Testis (tissue), 3 donors: ENCODE results near the gene DMGDH. TPM values are rescaled to one million over a fixed set of nuclear protein-coding genes. Genes with fewer than 3 reads are reported as not detected.
"Not testable (repeated sequence)": the region's sequence is repeated elsewhere in the genome, so short reads cannot be mapped to it uniquely, and the experiment has no call there.

ENCODE experiments used
- DNase-seq: peaks from one replicate; pipeline ENCODE4 v3.0.0-alpha.2; 2019
- H3K27ac ChIP-seq, 2 donors: fragments of 200-600 bp; sonication (generic); one replicate each; pipeline ENCODE4 v1.5.1; 2019
- H3K27me3 ChIP-seq: fragments of 200-600 bp; sonication (generic); one replicate; pipeline ENCODE4 v1.5.1; 2019
- H3K36me3 ChIP-seq: fragments of 200-600 bp; sonication (generic); one replicate; pipeline ENCODE4 v1.5.1; 2017; ENCODE audit warnings: low read depth; ENCODE audit errors: missing control alignments
- H3K4me1 ChIP-seq: fragments of 200-600 bp; sonication (generic); one replicate; pipeline ENCODE4 v1.5.1; 2019
- H3K4me3 ChIP-seq, 2 donors: fragments of 200-600 bp; sonication (generic); one replicate each; pipeline ENCODE4 v1.5.1; 2017 to 2019
- H3K9me3 ChIP-seq: fragments of 200-600 bp; sonication (generic); one replicate; pipeline ENCODE4 v1.5.1; 2017
- POLR2A ChIP-seq: fragments of 450-650 bp; IDR thresholded peaks from one replicate; pipeline ENCODE4 v1.6.1; 2017; ENCODE audit warnings: antibody characterized with exemption, mild to moderate bottlenecking, moderate library complexity
- WGBS, 2 donors: methylation state at CpG; one replicate each; pipeline ENCODE4 v1.1.5; 2018; 5-methylcytosine and 5-hydroxymethylcytosine counted together
- intact Hi-C: fragments of 100-400 bp; cut with DNase I; formaldehyde crosslinking; loops from one replicate; pipeline ENCODE4 v1.15.1; 2023; ENCODE audit warnings: low total_unique reads
- polyA plus RNA-seq: library from polyadenylated mRNA; stranded (reverse); fragments of 350-450 nt; fragmentation: Illumina TruSeq; extraction: RNeasy Lipid Tissue Mini Kit (QIAGEN cat#74804); gene quantifications from one replicate; pipeline ENCODE4 v1.2.3, GENCODE V29; 2014; ENCODE audit warnings: low read depth, low replicate concordance; ENCODE audit not compliant: insufficient read depth
- total RNA-seq, 2 donors: library from RNA; depleted of rRNA; stranded (reverse); fragments of >200 nt; gene quantifications; one replicate each; pipeline ENCODE4 v1.2.3, GENCODE V29; 2016
- TF ChIP-seq, protein P1 (sequence below), 3 experiments: fragments of 450-650 bp in 2 of 3; fragments of 200-600 bp in 1 of 3; sonication (generic) in 1 of 3; IDR thresholded peaks; one replicate each; pipeline ENCODE4 v1.5.1; 2016 to 2019; ENCODE audit warnings: antibody characterized with exemption in 3 of 3, mild to moderate bottlenecking in 2 of 3, moderate library complexity in 1 of 3

Gene DMGDH
- total and polyA plus RNA-seq, 3 donors from 2014 or later, result 3.8 to 18.0 (median 6.8) TPM

- H3K4me1 ChIP-seq, result peaks cover 7% of the 10 kb centered on the region
- WGBS, 2 donors, result 0% methylated on average over 12 to 52 of the region's 57 CpGs
- peak within 1 kb of the TSS; percentile 84 to 86 for H3K4me3 ChIP-seq
- peak within 1 kb of the TSS; percentile 96 to 98 for H3K27ac ChIP-seq
- TF ChIP-seq, protein P1, sequence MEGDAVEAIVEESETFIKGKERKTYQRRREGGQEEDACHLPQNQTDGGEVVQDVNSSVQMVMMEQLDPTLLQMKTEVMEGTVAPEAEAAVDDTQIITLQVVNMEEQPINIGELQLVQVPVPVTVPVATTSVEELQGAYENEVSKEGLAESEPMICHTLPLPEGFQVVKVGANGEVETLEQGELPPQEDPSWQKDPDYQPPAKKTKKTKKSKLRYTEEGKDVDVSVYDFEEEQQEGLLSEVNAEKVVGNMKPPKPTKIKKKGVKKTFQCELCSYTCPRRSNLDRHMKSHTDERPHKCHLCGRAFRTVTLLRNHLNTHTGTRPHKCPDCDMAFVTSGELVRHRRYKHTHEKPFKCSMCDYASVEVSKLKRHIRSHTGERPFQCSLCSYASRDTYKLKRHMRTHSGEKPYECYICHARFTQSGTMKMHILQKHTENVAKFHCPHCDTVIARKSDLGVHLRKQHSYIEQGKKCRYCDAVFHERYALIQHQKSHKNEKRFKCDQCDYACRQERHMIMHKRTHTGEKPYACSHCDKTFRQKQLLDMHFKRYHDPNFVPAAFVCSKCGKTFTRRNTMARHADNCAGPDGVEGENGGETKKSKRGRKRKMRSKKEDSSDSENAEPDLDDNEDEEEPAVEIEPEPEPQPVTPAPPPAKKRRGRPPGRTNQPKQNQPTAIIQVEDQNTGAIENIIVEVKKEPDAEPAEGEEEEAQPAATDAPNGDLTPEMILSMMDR (IDR thresholded peaks at IDR 0.05), result no peak
- TF ChIP-seq POLR2A, result no peak
- intact Hi-C loops, result no loop called here
- H3K9me3 ChIP-seq, result no peaks in the 10 kb centered on the region
- peak; percentile 46 for DNase-seq
- H3K27me3 ChIP-seq, result no peaks in the 10 kb centered on the region
- H3K36me3 ChIP-seq, result no peaks in the 10 kb centered on the region
Measured at GRCh38 chr5:78985116-78985724, 84.3 kb downstream of the DMGDH start, which contains the start of gene ARSB. TSS of gene ARSB (minus strand) at chr5:78985310. CDS start at chr5:78985248, 62 bp downstream.

DNA sequence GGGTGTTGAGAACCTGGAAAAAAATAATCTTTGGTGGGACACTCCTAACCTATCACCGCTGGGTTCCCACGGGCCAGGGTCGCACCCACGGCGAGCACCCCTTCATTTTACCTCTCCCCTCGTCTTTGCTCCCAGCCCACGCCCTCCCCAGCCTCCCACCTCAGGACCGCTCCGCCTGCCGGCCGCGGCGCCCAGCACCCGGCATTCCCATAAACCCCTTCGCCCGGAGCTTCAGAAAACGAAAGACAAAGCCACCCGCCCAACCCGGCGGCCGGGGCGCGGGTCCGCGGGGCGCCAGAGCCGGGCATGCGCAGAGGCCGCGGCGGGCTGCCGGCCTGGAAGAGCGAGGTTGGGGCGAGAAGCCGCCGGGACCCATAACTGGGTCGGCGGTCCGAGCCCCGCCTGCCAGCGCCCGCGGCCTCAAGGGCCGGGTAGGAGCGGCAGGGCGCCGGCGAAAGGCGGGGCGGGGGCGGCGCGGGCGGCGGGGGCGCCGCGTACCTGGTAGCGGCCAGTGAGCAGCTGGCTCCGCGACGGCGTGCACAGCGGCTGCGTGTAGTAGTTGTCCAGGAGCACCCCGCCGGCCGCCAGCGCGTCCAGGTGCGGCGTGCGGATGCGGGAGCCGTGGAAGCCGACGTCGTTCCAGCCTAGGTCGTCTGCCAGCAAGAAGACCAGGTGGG, 84.9 kb downstream of the DMGDH start:
- Histone ChIP-seq H3K9me3 (no peaks in the 10 kb centered on the region), H3K27me3 (no peaks in the 10 kb centered on the region), H3K4me1 (peaks cover 7% of the 10 kb centered on the region), H3K4me3 (peak overlapping the region; percentile 84 to 86), H3K27ac (peak overlapping the region; percentile 96 to 98), H3K36me3 (no peaks in the 10 kb centered on the region)
- 0 to 1% methylated on average over 24 to 46 of the region's 79 CpGs for WGBS, 2 donors
- DNase-seq, result peak; percentile 91
- intact Hi-C loops, result no loop called here
- no peak for TF ChIP-seq POLR2A
- TF ChIP-seq, protein P1 (IDR thresholded peaks at IDR 0.05), result peak in 2 of 3 experiments; percentile 39 to 44

- Histone ChIP-seq H3K27me3 (no peaks in the 10 kb centered on the region), H3K36me3 (no peaks in the 10 kb centered on the region), H3K27ac (peak overlapping the region; percentile 96 to 98), H3K9me3 (no peaks in the 10 kb centered on the region), H3K4me1 (peaks cover 7% of the 10 kb centered on the region), H3K4me3 (peak overlapping the region; percentile 84 to 86)
- intact Hi-C loops, result no loop called here
- DNase-seq, result no peak
- WGBS, 2 donors, result 16% methylated on average over 17 of the region's 17 CpGs
- TF ChIP-seq, protein P1 (IDR thresholded peaks at IDR 0.05), result no peak
- TF ChIP-seq POLR2A, result no peak
Measured at GRCh38 chr5:78983601-78984438, 85.7 kb downstream of the DMGDH start.

- intact Hi-C loops, DNase-seq, H3K27me3 ChIP-seq, H3K27ac ChIP-seq, H3K36me3 ChIP-seq, H3K4me1 ChIP-seq, H3K9me3 ChIP-seq, H3K4me3 ChIP-seq: not testable (repeated sequence)
- WGBS, 2 donors, result 47 to 75% methylated on average over 9 of the region's 9 CpGs
Measured at GRCh38 chr5:78983194-78983593, 86.3 kb downstream of the DMGDH start.

DNA sequence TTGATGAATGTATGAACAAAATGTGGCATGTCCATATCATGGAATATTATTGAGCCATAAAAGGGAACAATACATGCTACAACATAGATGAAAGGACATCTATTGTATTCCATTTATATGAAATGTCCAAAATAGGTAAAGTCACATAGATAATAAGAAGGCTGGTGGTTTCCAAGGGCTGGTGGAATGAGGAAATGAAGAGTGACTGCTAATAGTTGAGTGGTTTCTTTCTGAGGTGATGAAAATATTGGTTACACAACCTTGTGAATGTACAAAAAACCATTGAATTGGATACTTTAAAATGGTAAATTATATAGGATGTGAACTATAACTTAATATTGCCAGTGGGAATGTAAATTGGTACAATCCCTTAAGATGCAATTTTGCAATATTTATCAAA, 89.6 kb downstream of the DMGDH start:
- DNase-seq, result no peak
- no peaks in the 10 kb centered on the region for H3K36me3 ChIP-seq
- no peak overlapping the region for H3K27ac ChIP-seq
- intact Hi-C loops, result no loop called here
- no peak overlapping the region for H3K4me3 ChIP-seq
- TF ChIP-seq, protein P1 (IDR thresholded peaks at IDR 0.05), result no peak
- no peak for TF ChIP-seq POLR2A
- H3K9me3 ChIP-seq, result no peaks in the 10 kb centered on the region
- H3K4me1 ChIP-seq, result no peaks in the 10 kb centered on the region
- H3K27me3 ChIP-seq, result no peaks in the 10 kb centered on the region
